ENCODE results near the gene CAVIN2.

Gene CAVIN2

GRCh38 chr2:191863988-191864387 is 17.1 kb upstream of the CAVIN2 start:
- H3K27ac ChIP-seq = no peak overlapping the region
- TF ChIP-seq CTCF (conservative IDR thresholded peaks at IDR 0.05) = no peak

GRCh38 chr2:191862156-191862775 is 15.4 kb upstream of the CAVIN2 start:
- TF ChIP-seq CTCF (conservative IDR thresholded peaks at IDR 0.05) = no peak
- no peak overlapping the region for H3K27ac ChIP-seq

- no peak overlapping the region for H3K27ac ChIP-seq
- no peak for TF ChIP-seq CTCF (conservative IDR thresholded peaks at IDR 0.05)
These were observed 14.0 kb upstream of the CAVIN2 start for GRCh38 chr2:191860760-191861466.

- no peak overlapping the region for H3K27ac ChIP-seq
- TF ChIP-seq CTCF (conservative IDR thresholded peaks at IDR 0.05) = no peak
These were observed 12.8 kb upstream of the CAVIN2 start for GRCh38 chr2:191859681-191860080.

GRCh38 chr2:191857886-191858285 is 11.0 kb upstream of the CAVIN2 start:
- no peak for TF ChIP-seq CTCF (conservative IDR thresholded peaks at IDR 0.05)
- H3K27ac ChIP-seq = no peak overlapping the region

GRCh38 chr2:191857259-191857805 is 10.4 kb upstream of the CAVIN2 start:
- H3K27ac ChIP-seq = no peak overlapping the region
- TF ChIP-seq CTCF (conservative IDR thresholded peaks at IDR 0.05) = no peak

- TF ChIP-seq CTCF (conservative IDR thresholded peaks at IDR 0.05) = no peak
- no peak overlapping the region for H3K27ac ChIP-seq
These were observed 9.4 kb upstream of the CAVIN2 start for GRCh38 chr2:191856111-191856876.
